ENCODE measurements around the gene LCNL1.

DNA sequence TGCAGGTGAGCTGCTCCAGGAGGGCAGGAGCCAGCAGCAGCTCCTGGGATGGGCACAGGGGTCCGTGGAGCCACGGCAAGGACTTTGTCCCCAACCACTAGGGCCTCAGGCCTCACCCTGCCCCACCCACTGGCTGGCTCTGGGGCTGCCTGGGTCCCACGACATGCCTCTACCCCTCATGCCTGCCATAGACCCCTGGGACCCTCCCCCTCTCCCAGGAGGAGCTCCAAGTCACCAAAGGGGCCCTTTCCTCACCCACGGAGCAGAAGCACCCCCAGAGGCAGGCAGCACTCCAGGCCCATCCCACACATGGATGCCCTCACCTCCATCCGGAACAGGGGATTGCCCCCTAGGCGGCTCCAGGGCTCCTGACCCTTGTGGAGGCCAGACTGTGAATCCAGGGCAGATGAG is 38.8 kb downstream of the LCNL1 start:
- no peak for TF ChIP-seq POLR2A (IDR thresholded peaks at IDR 0.05)
- TF ChIP-seq CTCF (IDR thresholded peaks at IDR 0.05) = no peak
